Caco-2 (cell line): ENCODE data around the gene ACACA. TPM values are rescaled to one million over a fixed set of nuclear protein-coding genes. Genes with fewer than 3 reads are reported as not detected.

Experiments used
- BruUV-seq: library from RNA; stranded (reverse); fragments of 400-500 nt; replicated peaks from 2 replicates; lab custom pipeline; 2021; lab: Mats Ljungman, UMichigan
- CTCF ChIA-PET: fragments of 300-600 bp; sonication (Branson Sonifier 250); formaldehyde crosslinking; loops from one replicate; lab custom pipeline; 2022; ENCODE audit warnings: antibody characterized with exemption; lab: Charles Lee
- POLR2A ChIA-PET: fragments of 300-600 bp; sonication (Branson Sonifier 250); formaldehyde crosslinking; loops from one replicate; lab custom pipeline; 2022; ENCODE audit warnings: antibody characterized with exemption; lab: Charles Lee
- DNase-seq, 2 experiments: peaks; one replicate each; pipeline versions ENCODE4 v3.0.0 to v3.0.0-alpha.2; 2020 to 2022
- H3K27me3 ChIP-seq: replicated peaks from 2 replicates; pipeline ENCODE4 v1.6.0; 2011; ENCODE audit warnings: low read length; ENCODE audit not compliant: control insufficient read depth, insufficient read depth
- H3K36me3 ChIP-seq: 2 replicates; pipeline ENCODE4 v1.5.1; 2011; ENCODE audit warnings: low read length; ENCODE audit not compliant: control insufficient read depth, insufficient read depth
- H3K4me1 ChIP-seq: fragments of 250-450 bp; sonication (Bioruptor Pico); 2 replicates; pipeline ENCODE4 v1.5.1; 2020; ENCODE audit warnings: mild to moderate bottlenecking
- H3K4me3 ChIP-seq: 2 replicates; pipeline ENCODE4 v1.5.1; 2011; ENCODE audit warnings: low read depth, mild to moderate bottlenecking, control low read depth, low read length
- H3K9me3 ChIP-seq: fragments of 250-450 bp; sonication (Bioruptor Pico); 2 replicates; pipeline ENCODE4 v1.5.1; 2020; ENCODE audit warnings: mild to moderate bottlenecking, moderate library complexity
- H3K27ac Mint-ChIP-seq: one replicate; pipeline ENCODE4 v1.8.0; 2022; ENCODE audit warnings: mixed read lengths; ENCODE audit not compliant: unreplicated experiment
- H3K27me3 Mint-ChIP-seq: one replicate; pipeline ENCODE4 v1.8.0; 2022; ENCODE audit warnings: mixed read lengths; ENCODE audit not compliant: insufficient read depth, unreplicated experiment
- H3K36me3 Mint-ChIP-seq: one replicate; pipeline ENCODE4 v1.8.0; 2022; ENCODE audit warnings: mild to moderate bottlenecking, mixed read lengths; ENCODE audit not compliant: insufficient read depth, unreplicated experiment
- H3K4me1 Mint-ChIP-seq: one replicate; pipeline ENCODE4 v1.8.0; 2022; ENCODE audit warnings: low read depth, mixed read lengths; ENCODE audit not compliant: unreplicated experiment
- H3K4me3 Mint-ChIP-seq: one replicate; pipeline ENCODE4 v1.8.0; 2022; ENCODE audit warnings: mild to moderate bottlenecking, moderate library complexity, mixed read lengths; ENCODE audit not compliant: unreplicated experiment
- H3K9me3 Mint-ChIP-seq: one replicate; pipeline ENCODE4 v1.8.0; 2022; ENCODE audit warnings: mixed read lengths; ENCODE audit not compliant: unreplicated experiment
- CTCF ChIP-seq, 2 experiments: fragments of 200-600 bp in 1 of 2; IDR thresholded peaks; 1 replicate in 1 of 2; 2 replicates in 1 of 2; pipeline versions ENCODE4 v1.5.1 to v1.8.0; 2011 to 2022; ENCODE audit warnings: antibody characterized with exemption in 1 of 2, control low read depth in 1 of 2, inconsistent platforms in 1 of 2, low read depth in 1 of 2, low read length in 1 of 2, mild to moderate bottlenecking in 1 of 2, moderate library complexity in 1 of 2; ENCODE audit not compliant: insufficient read depth in 1 of 2, severe bottlenecking in 1 of 2, unreplicated experiment in 1 of 2
- intact Hi-C: fragments of 100-400 bp; cut with micrococcal nuclease; formaldehyde crosslinking; loops from one replicate; pipeline ENCODE4 v1.10.0; 2022; ENCODE audit not compliant: unreplicated experiment
- total RNA-seq: library from RNA; stranded (reverse); gene quantifications from 2 replicates; pipeline ENCODE4 v1.2.3, GENCODE V29; 2022

Gene ACACA
- total RNA-seq, 1 experiment from 2014 or later, result 108 TPM

GRCh38 chr17:37384560-37385149 lies 22.0 kb downstream of the ACACA start:
- no peaks in the 10 kb centered on the region for H3K9me3 Mint-ChIP-seq
- H3K4me1 ChIP-seq, result peaks cover 5% of the 10 kb centered on the region; the same call in 1 of the 2 replicates
- POLR2A ChIA-PET, result no interaction called here
- no peak overlapping the region for H3K4me3 Mint-ChIP-seq
- H3K9me3 ChIP-seq, result no peaks in the 10 kb centered on the region
- BruUV-seq, result no TSS peak
- no peak for TF ChIP-seq CTCF (IDR thresholded peaks at IDR 0.05; ENCODE audit: insufficient read depth in 1 of 2, low read depth in 1 of 2, low read length in 1 of 2, severe bottlenecking in 1 of 2, unreplicated experiment in 1 of 2)
- no peaks in the 10 kb centered on the region for H3K36me3 Mint-ChIP-seq
- no peaks in the 10 kb centered on the region for H3K36me3 ChIP-seq
- intact Hi-C loops, result no loop called here
- DNase-seq, result no peak
- no peak overlapping the region for H3K4me3 ChIP-seq
- H3K4me1 Mint-ChIP-seq, result peaks cover 6% of the 10 kb centered on the region
- CTCF ChIA-PET, result interaction anchor here (2.7 kb wide), 1 partner anchor 11 kb away, joined by 21 read pairs; no protein-coding TSS in a partner anchor
- no peaks in the 10 kb centered on the region for H3K27me3 Mint-ChIP-seq
- no peaks in the 10 kb centered on the region for H3K27me3 ChIP-seq
- H3K27ac Mint-ChIP-seq, result no peak overlapping the region

- Histone ChIP-seq H3K9me3 (no peaks in the 10 kb centered on the region), H3K27me3 (no peaks in the 10 kb centered on the region), H3K36me3 (no peaks in the 10 kb centered on the region), H3K4me3 (no peak overlapping the region), H3K4me1 (peaks cover 15% of the 10 kb centered on the region; the same call in 1 of the 2 replicates)
- intact Hi-C loops, result no loop called here
- DNase-seq, result no peak
- Mint-ChIP-seq H3K27me3 (no peaks in the 10 kb centered on the region), H3K4me3 (no peak overlapping the region), H3K27ac (no peak overlapping the region), H3K36me3 (no peaks in the 10 kb centered on the region), H3K4me1 (peaks cover 6% of the 10 kb centered on the region), H3K9me3 (no peaks in the 10 kb centered on the region)
- no peak for TF ChIP-seq CTCF (IDR thresholded peaks at IDR 0.05; ENCODE audit: insufficient read depth in 1 of 2, low read depth in 1 of 2, low read length in 1 of 2, severe bottlenecking in 1 of 2, unreplicated experiment in 1 of 2)
- CTCF ChIA-PET, result no interaction called here
- no TSS peak for BruUV-seq
- POLR2A ChIA-PET, result no interaction called here
Measured at GRCh38 chr17:37382056-37382455, 24.6 kb downstream of the ACACA start.

GRCh38 chr17:37375706-37376105 lies 30.9 kb downstream of the ACACA start, which contains the start of gene C17orf78:
TSS of gene C17orf78 (plus strand) at chr17:37375985. CDS start at chr17:37376093, 108 bp downstream.
- no peaks in the 10 kb centered on the region for H3K27me3 ChIP-seq
- BruUV-seq, result no TSS peak
- H3K4me3 ChIP-seq, result no peak within 1 kb of the TSS
- no peaks in the 10 kb centered on the region for H3K27me3 Mint-ChIP-seq
- H3K36me3 Mint-ChIP-seq, result no peaks in the 10 kb centered on the region
- intact Hi-C loops, result loop anchor here (10.0 kb wide), 1 partner anchor 101 kb away; no protein-coding TSS in a partner anchor
- POLR2A ChIA-PET, result no interaction called here
- H3K9me3 Mint-ChIP-seq, result no peaks in the 10 kb centered on the region
- H3K4me1 Mint-ChIP-seq, result no peaks in the 10 kb centered on the region
- peaks cover 10% of the 10 kb centered on the region; the same call in 1 of the 2 replicates for H3K4me1 ChIP-seq
- no peaks in the 10 kb centered on the region for H3K36me3 ChIP-seq
- CTCF ChIA-PET, result interaction anchor here (0.6 to 1.0 kb wide), 2 partner anchors 22 to 243 kb away, joined by 3 to 4 read pairs; no protein-coding TSS in a partner anchor
- TF ChIP-seq CTCF (IDR thresholded peaks at IDR 0.05; ENCODE audit: insufficient read depth in 1 of 2, low read depth in 1 of 2, low read length in 1 of 2, severe bottlenecking in 1 of 2, unreplicated experiment in 1 of 2), result no peak
- no peak for DNase-seq
- no peaks in the 10 kb centered on the region for H3K9me3 ChIP-seq
- H3K27ac Mint-ChIP-seq, result no peak within 1 kb of the TSS
- H3K4me3 Mint-ChIP-seq, result no peak within 1 kb of the TSS
